M059J (cell line): ENCODE data around the gene GGT7. TPM values are rescaled to one million over a fixed set of nuclear protein-coding genes. Genes with fewer than 3 reads are reported as not detected.
"Not testable (repeated sequence)": the region's sequence is repeated elsewhere in the genome, so short reads cannot be mapped to it uniquely, and the experiment has no call there.

Experiments
- DNase-seq: peaks from one replicate; pipeline ENCODE4 v3.0.0-alpha.2; 2012; ENCODE audit warnings: low read depth
- total RNA-seq: library from RNA; depleted of rRNA; stranded (reverse); fragments of >200 nt; shearing (Covaris generic); gene quantifications from 2 replicates; pipeline ENCODE4 v1.2.3, GENCODE V29; 2014; rRNA removed

The GGT7 gene
- 2.1 and 2.6 TPM in 2 replicates for total RNA-seq

- peak; percentile 78 for DNase-seq
These were observed at the start of gene GGT7 for GRCh38 chr20:34872622-34873224. Gene GGT7, minus strand, starts transcription at chr20:34872856. Its CDS starts 41 bp downstream, at chr20:34872815.

DNA sequence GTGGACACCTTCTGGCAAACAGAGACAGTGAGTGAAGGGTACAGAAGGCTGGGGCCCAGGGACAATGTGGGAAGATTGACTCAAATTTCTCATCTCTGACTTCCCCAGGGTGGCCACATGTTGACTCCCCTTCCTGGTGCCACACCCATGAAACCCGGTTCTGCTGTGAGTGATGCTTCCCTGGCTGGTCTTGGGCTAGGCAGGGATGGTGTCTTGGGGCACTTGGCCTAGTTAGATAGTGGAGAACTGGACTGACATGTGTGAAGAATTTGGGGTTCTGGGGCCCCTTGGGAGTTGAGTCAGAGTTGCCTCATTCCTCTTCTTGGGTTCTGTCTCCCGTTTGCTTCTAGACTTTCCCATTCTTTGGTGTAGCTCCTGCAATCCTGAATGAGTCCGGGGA, 48.8 kb upstream of the GGT7 start:
- no peak for DNase-seq

DNA sequence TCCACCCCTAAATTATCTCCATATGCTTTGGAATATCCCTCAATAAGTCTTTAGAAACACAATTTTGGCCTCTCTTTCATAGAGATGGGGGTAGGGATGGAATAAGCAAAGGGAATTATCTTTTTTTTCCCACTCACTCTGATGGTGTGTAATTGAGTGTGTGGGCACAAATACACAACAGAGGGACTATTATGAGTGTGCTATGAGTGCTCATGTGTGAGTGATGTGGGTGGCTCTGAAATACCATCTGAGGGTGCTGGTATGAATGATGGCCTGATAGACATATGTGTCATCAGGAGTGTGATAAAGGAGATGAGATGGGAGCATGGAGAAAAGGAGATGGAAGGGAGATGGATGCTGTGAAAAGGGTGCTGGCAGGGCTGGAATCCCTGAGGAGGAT, 47.4 kb upstream of the GGT7 start:
- no peak for DNase-seq

DNA sequence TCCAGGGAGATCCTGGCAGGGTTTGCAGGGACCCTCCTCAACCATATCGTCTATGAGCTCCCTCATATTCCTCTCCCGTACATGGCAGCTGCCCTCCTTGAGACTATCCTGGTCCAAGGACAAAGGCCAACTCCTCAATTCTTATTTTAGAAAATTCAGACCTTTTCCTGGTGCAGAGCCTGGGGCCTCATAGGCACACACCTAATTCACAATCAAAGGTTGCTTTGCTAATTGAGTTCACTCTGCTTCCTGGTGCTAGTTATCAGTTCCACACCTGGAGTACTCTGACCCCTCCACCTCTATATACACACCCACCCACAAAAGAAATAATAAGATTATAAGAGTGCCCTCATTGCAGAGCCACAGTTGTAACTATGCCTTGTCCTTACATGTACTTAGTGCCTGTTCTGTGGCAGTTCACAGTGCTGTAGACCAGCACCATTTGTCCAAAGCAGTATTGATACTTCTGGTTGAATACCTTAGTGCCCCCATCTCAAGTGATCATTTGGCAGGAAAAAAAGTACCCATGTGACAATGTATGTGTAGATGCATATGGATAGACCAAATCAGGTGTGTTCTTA, 44.2 kb upstream of the GGT7 start:
- DNase-seq: no peak

DNA sequence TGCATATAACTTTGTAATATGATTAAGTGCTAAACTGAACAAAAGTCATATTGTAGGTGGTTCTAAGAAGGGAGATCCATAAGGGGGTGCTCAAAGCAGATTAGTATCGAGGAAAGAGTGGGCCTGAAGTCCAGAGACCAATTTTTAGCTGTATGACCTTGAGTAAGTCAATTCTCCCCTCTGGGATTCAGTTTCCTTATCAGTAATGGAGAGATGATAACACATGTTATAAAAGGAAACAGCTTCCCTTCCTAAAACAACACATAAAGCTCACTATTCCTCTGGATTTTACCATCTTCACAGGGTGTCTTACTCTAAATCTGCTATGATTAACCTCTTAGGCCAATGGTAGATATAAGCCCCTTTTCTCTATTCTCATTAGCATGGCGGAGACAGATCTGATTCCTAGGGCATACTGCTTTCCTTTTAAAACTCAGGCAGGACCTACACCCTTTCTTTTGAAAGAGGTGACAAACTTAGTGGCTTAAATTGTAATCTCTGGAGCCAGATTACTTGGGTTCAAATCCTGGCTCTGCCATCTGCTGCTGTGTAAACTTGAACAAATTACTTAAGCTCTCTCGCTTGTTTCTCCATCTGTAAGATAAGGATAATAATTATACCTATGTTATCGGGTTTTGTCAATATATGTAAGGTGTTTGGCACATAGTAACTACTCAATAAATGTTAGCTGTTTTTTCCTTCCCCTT, 43.2 kb upstream of the GGT7 start:
- DNase-seq: no peak

- no peak for DNase-seq
These were observed 42.5 kb upstream of the GGT7 start for GRCh38 chr20:34915131-34915530.

DNA sequence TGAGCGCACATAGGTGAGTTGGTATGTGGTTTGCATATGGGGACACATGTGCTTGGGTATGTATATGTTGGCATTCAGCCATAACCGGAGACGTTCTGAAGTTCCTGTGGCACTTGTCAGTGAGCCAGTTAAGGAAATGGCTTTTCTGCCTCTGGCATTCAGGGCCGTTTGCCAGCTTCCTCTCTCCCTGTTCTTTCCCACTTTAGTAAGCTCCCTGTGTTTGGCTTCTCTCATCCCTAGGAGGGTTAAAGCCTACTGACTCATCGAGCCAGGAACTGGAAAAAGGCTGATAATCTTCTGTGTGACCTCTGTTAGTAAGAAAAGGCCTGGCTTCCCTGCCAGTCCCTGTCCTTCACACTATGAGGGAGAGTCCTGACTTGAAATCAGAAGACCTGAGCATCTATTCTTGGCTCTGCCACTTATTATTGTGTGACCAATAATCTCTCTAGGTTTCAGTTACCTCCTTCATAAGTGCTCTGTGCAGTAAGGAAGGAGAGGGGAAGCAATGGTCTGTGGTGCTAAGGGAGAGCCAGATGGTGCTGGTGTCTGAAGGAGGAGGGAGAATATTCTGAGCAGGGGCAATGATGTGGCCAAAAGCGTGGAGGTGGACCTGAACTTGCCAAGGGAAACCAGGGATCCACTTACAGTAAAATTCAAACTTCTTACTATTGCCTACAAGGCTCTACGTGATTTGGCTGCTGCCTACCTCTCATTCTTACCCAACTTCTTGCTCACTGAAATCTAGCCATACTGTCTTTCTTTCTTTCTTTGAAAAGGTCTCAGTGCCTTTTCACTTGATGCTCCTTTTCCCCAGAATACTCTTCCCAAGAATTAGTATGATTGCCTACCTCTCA, 35.2 kb upstream of the GGT7 start:
- peak; percentile 100 for DNase-seq

GRCh38 chr20:34904202-34904621, 31.6 kb upstream of the GGT7 start:
- DNase-seq: no peak

DNA sequence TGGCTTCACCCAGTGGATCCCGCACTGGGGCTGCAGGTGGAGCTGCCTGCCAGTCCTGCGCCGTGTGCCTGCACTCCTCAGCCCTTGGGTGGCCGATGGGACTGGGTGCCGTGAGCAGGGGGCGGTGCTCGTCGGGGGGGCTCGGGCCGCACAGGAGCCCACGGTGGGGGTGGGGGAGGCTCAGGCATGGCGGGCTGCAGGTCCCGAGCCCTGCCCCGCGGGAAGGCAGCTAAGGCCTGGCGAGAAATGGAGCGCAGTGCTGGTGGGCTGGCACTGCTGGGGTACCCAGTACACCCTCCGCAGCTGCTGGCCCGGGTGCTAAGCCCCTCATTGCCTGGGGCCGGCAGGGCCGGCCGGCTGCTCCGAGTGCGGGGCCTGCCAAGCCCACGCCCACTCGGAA, 26.1 kb upstream of the GGT7 start:
- DNase-seq: not testable (repeated sequence)

- DNase-seq: not testable (repeated sequence)
These were observed 25.5 kb upstream of the GGT7 start for GRCh38 chr20:34898129-34898528.

GRCh38 chr20:34896086-34896621, 23.5 kb upstream of the GGT7 start:
- DNase-seq: no peak

DNA sequence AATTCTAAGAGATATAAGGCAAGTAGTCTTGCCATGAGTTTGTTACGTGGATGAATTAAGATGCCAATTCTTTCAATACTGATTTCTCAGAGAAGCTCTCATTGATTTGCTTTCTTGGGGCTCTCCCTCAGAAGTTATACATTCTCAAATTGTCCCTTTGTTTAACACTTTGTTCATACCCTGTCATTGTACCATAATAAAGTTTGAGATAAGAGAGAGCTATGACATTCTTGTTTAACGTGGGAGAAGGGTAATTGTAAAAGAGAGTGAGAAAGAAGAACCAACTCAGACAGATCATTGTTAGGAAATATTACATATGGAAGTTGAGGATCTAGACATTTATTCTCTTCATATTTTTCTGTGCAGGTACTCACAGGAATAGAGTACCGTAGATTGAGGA, 22.8 kb upstream of the GGT7 start:
- no peak for DNase-seq

- DNase-seq: no peak
These were observed 22.1 kb upstream of the GGT7 start for GRCh38 chr20:34894723-34895122.

DNA sequence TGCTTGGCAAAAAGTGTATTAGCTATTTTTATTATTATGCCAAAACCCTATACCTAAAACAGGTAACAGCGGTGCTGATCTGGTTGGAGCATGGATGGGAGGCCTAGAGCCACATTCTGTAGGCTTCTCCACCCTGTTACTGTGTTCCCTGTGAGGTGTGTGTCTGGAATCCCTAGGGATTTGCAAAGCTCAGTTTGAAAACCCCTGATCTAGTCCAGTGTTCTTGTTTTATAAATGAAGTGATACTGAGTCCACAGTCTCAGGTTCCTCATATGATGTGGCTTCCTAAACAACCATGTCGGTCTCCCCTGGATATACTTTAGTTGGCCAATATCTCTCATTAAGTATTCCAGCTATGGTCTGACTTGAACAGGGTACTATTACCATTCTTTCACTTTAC, 20.0 kb upstream of the GGT7 start:
- DNase-seq: no peak

GRCh38 chr20:34891166-34892062, 18.8 kb upstream of the GGT7 start:
- DNase-seq: peak; percentile 84

DNA sequence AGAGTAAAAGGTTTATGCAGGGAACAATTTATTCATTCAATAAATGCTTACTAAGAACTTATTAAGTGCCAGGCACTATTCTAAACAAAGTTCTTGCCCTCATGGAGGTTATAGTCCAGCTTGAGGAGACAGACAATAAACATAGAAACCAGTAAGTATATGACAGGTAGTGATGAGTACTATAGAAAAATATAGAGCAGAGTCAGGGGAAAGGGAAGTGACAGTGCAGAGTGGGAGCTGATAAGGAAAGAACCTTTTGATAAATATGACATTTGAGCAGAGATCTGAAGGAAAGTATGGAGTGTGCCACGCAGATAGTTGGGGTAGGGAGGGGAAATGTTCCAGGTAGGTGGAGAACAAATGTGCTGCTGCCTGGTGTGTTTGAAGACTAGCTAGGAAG, 15.8 kb upstream of the GGT7 start:
- DNase-seq: no peak

GRCh38 chr20:34887023-34887422, 14.4 kb upstream of the GGT7 start:
- DNase-seq: no peak

DNA sequence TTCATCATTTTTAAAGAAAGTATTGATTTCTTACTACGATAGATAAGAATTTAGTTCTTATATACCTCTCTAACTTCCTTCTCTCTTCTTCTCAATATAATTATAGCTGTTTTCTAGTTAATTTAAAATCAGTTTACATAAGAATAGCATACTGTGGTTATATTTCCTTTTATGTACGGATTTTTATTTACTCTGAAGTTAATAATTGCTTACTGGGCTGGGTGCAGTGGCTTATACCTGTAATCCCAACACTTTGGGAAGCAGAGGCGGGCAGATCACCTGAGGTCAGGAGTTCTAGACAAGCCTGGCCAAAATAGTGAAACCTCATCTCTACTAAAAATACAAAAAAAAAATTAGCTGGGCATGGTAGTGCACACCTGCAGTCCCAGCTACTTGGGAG, 13.5 kb upstream of the GGT7 start:
- DNase-seq: no peak

DNA sequence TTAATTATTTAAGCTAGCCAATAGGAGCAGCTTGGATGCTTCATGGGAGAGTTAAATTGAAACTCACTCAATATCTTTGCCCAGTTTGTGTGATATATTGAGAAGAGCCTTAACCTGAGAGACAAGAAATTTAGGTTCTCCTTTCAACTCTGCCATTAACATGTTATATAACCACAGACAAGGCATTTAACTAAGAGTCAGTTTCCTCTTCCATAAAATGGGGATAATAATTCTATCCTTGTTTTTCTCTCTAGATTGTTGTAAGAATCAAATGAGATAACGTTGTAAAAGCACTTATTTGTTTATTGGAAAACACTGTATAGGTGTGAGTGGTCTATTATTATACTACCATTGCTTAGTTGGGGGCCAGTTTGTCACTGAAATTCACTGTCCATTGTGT, 11.6 kb upstream of the GGT7 start:
- no peak for DNase-seq

GRCh38 chr20:34883809-34884208, 11.2 kb upstream of the GGT7 start:
- no peak for DNase-seq

- no peak for DNase-seq
These were observed 10.5 kb upstream of the GGT7 start for GRCh38 chr20:34883087-34883688.
